ENCODE measurements around the gene STK11IP. TPM values are rescaled to one million over a fixed set of nuclear protein-coding genes. Genes with fewer than 3 reads are reported as not detected.

The STK11IP gene
- total and polyA plus RNA-seq, 10 of the 15 experiments (the other 5 are each of a cell fraction or from before 2014, with no cell fraction given): 0.42 to 24.0 (median 11.4) TPM

- Histone ChIP-seq H3K79me2 (ENCODE audit: control insufficient read depth, insufficient read depth, low read length) (no peaks in the 10 kb centered on the region), H2AFZ (ENCODE audit: control insufficient read depth, low read depth, low read length) (no peak overlapping the region), H3K9ac (ENCODE audit: control insufficient read depth, insufficient read depth, low read length) (no peak overlapping the region), H3K4me3 (no peak overlapping the region), H3K4me1 (ENCODE audit: control insufficient read depth, insufficient read depth, low read length) (no peaks in the 10 kb centered on the region), H3K4me2 (ENCODE audit: control insufficient read depth, insufficient read depth) (no peak overlapping the region), H3K9me3 (replicated peaks; ENCODE audit: control insufficient read depth, insufficient read depth, low read length) (no peaks in the 10 kb centered on the region), H4K20me1 (ENCODE audit: control insufficient read depth, insufficient read depth) (no peaks in the 10 kb centered on the region), H3K27me3 (replicated peaks in 1 of 2; ENCODE audit: control insufficient read depth in 2 of 2, insufficient read depth in 2 of 2, low read length in 1 of 2) (peaks cover 2 to 3% of the 10 kb centered on the region in 2 experiments; a peak in 3 of 4 replicates), H3K27ac (ENCODE audit: control insufficient read depth, insufficient read depth) (no peak overlapping the region), H3K36me3 (ENCODE audit: control insufficient read depth in 2 of 2, insufficient read depth in 2 of 2, low read length in 1 of 2) (no peaks in the 10 kb centered on the region)
- FAIRE-seq: no peak
- no peak for DNase-seq (ENCODE audit: low read depth, low spot score)
- ATAC-seq: no peak
- 5% methylated on average over 6 of the region's 6 CpGs for WGBS (ENCODE audit: insufficient coverage, insufficient replicate concordance, low lambda C conversion rate, missing lambda C conversion rate)
- no peak for TF ChIP-seq E2F8 (IDR thresholded peaks at IDR 0.05; ENCODE audit: low read depth, partially characterized antibody)
- no peak for TF ChIP-seq STAT3 (IDR thresholded peaks at IDR 0.05; ENCODE audit: low read depth, low read length)
- no peak for TF ChIP-seq RBBP5 (conservative IDR thresholded peaks at IDR 0.05)
- TF ChIP-seq HDAC2 (IDR thresholded peaks at IDR 0.05): no peak
- no peak for TF ChIP-seq SUZ12 (IDR thresholded peaks at IDR 0.05; ENCODE audit: unreplicated experiment)
- TF ChIP-seq TCF12 (IDR thresholded peaks at IDR 0.05; ENCODE audit: low read depth, low read length): no peak
- TF ChIP-seq ZBED1 (IDR thresholded peaks at IDR 0.05; ENCODE audit: borderline replicate concordance): no peak
- TF ChIP-seq SKIL (IDR thresholded peaks at IDR 0.05; ENCODE audit: low read depth, poor library complexity, severe bottlenecking): no peak
- TF ChIP-seq DPF2 (IDR thresholded peaks at IDR 0.05): no peak
- no peak for TF ChIP-seq JUNB (IDR thresholded peaks at IDR 0.05)
- TF ChIP-seq EP300 (IDR thresholded peaks at IDR 0.05; ENCODE audit: borderline replicate concordance in 1 of 2, control insufficient read depth in 1 of 2, low read depth in 2 of 2, low read length in 2 of 2): no peak
- no peak for TF ChIP-seq TCF3 (IDR thresholded peaks at IDR 0.05; ENCODE audit: borderline replicate concordance, insufficient read depth, low read depth, low read length)
- TF ChIP-seq NKRF (conservative IDR thresholded peaks at IDR 0.05): no peak
- TF ChIP-seq CREB1 (IDR thresholded peaks at IDR 0.05; ENCODE audit: low read depth): no peak
- no peak for TF ChIP-seq ASH2L (IDR thresholded peaks at IDR 0.05; ENCODE audit: borderline replicate concordance, low read depth)
- ChIA-PET CTCF (interaction anchor here (1.0 to 1.4 kb wide), 2 partner anchors 15 to 16 kb away, joined by 3 to 7 read pairs; no protein-coding TSS in a partner anchor), SMC1A (ENCODE audit: uncharacterized antibody, unreplicated experiment) (interaction anchor here (1.1 kb wide), 1 partner anchor 21 kb away, joined by 3 read pairs; the partner anchor contains the start of gene STK11IP), RAD21 (ENCODE audit: unreplicated experiment) (no interaction called here), POLR2A (no interaction called here)
- intact Hi-C loops (cut with micrococcal nuclease; ENCODE audit: unreplicated experiment): no loop called here
- no TSS peak for BruUV-seq (replicated peaks)
- in situ Hi-C loops (cut with MboI): no loop called here
Observed at GRCh38 chr2:219575566-219576504, 21.8 kb upstream of the STK11IP start.
